ENCODE measurements around the gene PTRH2. TPM values are rescaled to one million over a fixed set of nuclear protein-coding genes. Genes with fewer than 3 reads are reported as not detected.

The PTRH2 gene
- total RNA-seq = 11.7 TPM

DNA sequence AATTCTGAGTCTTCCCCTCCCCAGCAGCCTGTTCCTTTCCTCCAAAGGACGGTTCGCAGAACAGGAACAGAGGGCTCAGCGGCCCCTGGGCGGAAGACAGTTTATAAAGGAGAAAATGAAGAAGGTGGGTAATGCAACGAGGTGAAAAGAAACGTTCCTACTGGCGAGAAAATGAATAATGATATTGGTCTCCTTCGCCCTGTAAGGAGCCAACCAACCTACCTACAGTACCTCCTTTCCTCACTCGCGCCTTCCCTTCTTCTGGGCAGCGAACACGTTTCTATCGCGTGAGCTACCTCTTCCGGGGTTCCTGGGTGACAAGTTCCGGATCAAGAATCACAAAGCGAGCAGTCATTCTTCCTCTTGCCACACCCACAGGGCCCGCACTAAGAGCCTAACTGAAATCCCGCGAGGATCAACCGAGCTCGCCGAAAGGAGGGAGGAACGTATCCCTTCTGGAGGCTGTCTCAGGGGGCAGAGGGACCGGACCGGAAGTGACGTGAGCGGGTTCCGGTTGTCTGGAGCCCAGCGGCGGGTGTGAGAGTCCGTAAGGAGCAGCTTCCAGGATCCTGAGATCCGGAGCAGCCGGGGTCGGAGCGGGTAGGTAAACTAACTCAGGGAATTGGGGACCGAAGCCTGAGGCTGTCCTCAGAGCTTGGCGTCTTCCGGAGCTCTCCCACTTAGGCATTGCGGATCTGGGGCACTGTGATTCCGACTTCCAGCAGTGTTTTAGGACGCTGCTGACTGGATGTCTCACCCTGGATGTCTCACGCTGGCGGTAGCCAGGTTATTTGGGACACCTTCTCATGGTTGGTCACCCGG lies at the start of gene PTRH2, which contains the start of gene VMP1:
PTRH2 (minus strand) TSS at position 282 of the 822 bp plus-strand sequence. CDS start 9,452 bp downstream, outside the sequence.
VMP1 (plus strand) TSS at position 506 of the 822 bp plus-strand sequence. CDS start 23,793 bp downstream, outside the sequence.

Other genes starting within 250 kb of the PTRH2 start
- gene DHX40, start 141.8 kb downstream of the PTRH2 start, total RNA-seq = 74.2 TPM
- 276 TPM for gene CLTC, start 87.5 kb downstream of the PTRH2 start, total RNA-seq
- 121 TPM for gene VMP1, start 224 bp upstream of the PTRH2 start, total RNA-seq
- gene TUBD1, start 185.5 kb upstream of the PTRH2 start, total RNA-seq = 22.2 TPM
- 34.2 TPM for gene RPS6KB1, start 185.7 kb upstream of the PTRH2 start, total RNA-seq

All from metanephros (tissue), 1 donor.